HEK293T (cell line): ENCODE results near the gene S1PR2.

Experiments used
- ARNT ChIP-seq: fragments of 450-650 bp; IDR thresholded peaks from 2 replicates; pipeline ENCODE4 v1.6.1; 2017; ENCODE audit warnings: mild to moderate bottlenecking
- ELF4 ChIP-seq: fragments of 450-650 bp; IDR thresholded peaks from 2 replicates; pipeline ENCODE4 v1.6.1; 2017; ENCODE audit warnings: antibody characterized with exemption
- FOXM1 ChIP-seq: fragments of 450-650 bp; IDR thresholded peaks from 2 replicates; pipeline ENCODE4 v1.6.1; 2017; ENCODE audit warnings: mild to moderate bottlenecking, borderline replicate concordance
- L3MBTL2 ChIP-seq: fragments of 450-650 bp; conservative IDR thresholded peaks from 2 replicates; pipeline ENCODE4 v1.6.1; 2016; ENCODE audit warnings: mild to moderate bottlenecking
- LEF1 ChIP-seq: fragments of 450-650 bp; IDR thresholded peaks from 2 replicates; pipeline ENCODE4 v1.6.1; 2017; ENCODE audit warnings: mild to moderate bottlenecking, borderline replicate concordance
- SP1 ChIP-seq: fragments of 450-650 bp; IDR thresholded peaks from 2 replicates; pipeline ENCODE4 v1.6.1; 2017
- SUZ12 ChIP-seq: fragments of 450-650 bp; IDR thresholded peaks from 2 replicates; pipeline ENCODE4 v1.6.1; 2016; ENCODE audit warnings: mild to moderate bottlenecking
- TF ChIP-seq, protein P1 (sequence below): fragments of 450-650 bp; IDR thresholded peaks from 2 replicates; pipeline ENCODE4 v1.6.1; 2016

GRCh38 chr19:10246511-10246910 is 15.4 kb upstream of the S1PR2 start:
- TF ChIP-seq FOXM1: no peak
- TF ChIP-seq ELF4: no peak
- TF ChIP-seq SUZ12: no peak
- TF ChIP-seq LEF1: no peak
- no peak for TF ChIP-seq ARNT
- TF ChIP-seq L3MBTL2: no peak
- TF ChIP-seq, protein P1, sequence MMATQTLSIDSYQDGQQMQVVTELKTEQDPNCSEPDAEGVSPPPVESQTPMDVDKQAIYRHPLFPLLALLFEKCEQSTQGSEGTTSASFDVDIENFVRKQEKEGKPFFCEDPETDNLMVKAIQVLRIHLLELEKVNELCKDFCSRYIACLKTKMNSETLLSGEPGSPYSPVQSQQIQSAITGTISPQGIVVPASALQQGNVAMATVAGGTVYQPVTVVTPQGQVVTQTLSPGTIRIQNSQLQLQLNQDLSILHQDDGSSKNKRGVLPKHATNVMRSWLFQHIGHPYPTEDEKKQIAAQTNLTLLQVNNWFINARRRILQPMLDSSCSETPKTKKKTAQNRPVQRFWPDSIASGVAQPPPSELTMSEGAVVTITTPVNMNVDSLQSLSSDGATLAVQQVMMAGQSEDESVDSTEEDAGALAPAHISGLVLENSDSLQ: no peak
- no peak for TF ChIP-seq SP1
